ENCODE measurements around the gene MYH2. TPM values are rescaled to one million over a fixed set of nuclear protein-coding genes. Genes with fewer than 3 reads are reported as not detected.

The MYH2 gene
- total RNA-seq, 1 donor from 2014 or later, result not detected

DNA sequence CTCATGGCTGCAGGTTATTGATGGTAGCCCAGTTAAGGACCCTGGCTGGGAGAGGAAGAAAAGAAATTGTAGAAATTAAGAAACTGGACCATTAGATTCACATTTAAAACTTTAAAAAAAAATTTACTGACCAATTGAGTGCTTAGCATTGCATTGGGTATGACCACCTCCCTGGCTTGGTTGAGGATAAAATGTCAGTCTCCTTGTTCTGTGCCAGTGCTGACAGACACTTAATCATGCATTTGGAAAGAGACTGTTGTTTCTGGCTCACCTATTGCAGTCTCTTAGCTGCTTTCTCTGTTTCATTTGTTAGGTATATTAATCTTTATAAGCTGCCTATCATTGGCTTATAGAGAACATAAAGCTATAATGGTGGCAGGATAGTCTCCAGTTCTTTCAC is 32.8 kb downstream of the MYH2 start:
- no peak overlapping the region for H3K4me3 Mint-ChIP-seq
- no peaks in the 10 kb centered on the region for H3K4me1 Mint-ChIP-seq
- no peaks in the 10 kb centered on the region for H3K27me3 Mint-ChIP-seq
- no peaks in the 10 kb centered on the region for H3K36me3 Mint-ChIP-seq (ENCODE audit: low read depth)
- TF ChIP-seq, protein P1, sequence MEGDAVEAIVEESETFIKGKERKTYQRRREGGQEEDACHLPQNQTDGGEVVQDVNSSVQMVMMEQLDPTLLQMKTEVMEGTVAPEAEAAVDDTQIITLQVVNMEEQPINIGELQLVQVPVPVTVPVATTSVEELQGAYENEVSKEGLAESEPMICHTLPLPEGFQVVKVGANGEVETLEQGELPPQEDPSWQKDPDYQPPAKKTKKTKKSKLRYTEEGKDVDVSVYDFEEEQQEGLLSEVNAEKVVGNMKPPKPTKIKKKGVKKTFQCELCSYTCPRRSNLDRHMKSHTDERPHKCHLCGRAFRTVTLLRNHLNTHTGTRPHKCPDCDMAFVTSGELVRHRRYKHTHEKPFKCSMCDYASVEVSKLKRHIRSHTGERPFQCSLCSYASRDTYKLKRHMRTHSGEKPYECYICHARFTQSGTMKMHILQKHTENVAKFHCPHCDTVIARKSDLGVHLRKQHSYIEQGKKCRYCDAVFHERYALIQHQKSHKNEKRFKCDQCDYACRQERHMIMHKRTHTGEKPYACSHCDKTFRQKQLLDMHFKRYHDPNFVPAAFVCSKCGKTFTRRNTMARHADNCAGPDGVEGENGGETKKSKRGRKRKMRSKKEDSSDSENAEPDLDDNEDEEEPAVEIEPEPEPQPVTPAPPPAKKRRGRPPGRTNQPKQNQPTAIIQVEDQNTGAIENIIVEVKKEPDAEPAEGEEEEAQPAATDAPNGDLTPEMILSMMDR (IDR thresholded peaks at IDR 0.05), result no peak
- H3K27ac Mint-ChIP-seq, result no peak overlapping the region
- CTCF ChIA-PET, result no interaction called here
- POLR2A ChIA-PET, result no interaction called here
- DNase-seq (no peak), ATAC-seq (ENCODE audit: low read depth) (no peak)
- intact Hi-C loops (cut with micrococcal nuclease), result no loop called here
- no peaks in the 10 kb centered on the region for H3K9me3 Mint-ChIP-seq

DNA sequence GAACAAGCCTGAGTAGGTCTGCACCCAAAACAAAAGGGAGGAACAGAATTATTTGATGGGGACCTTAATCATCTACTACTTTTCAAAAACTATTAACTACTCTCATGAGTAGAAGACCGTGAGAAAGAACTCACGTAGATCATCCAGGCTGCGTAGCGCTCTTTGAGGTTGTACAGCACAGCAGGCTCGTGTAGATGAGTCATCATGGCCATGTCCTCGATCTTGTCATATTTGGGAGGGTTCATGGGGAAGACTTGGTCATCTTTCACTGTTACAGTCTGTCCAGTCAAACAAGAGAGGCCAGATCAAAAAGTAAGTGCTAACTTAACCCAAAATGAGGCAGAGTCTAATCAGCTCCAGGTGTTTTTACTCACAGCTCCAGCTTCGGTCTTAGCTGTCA is 33.4 kb downstream of the MYH2 start:
- no peaks in the 10 kb centered on the region for H3K4me1 Mint-ChIP-seq
- ATAC-seq (ENCODE audit: low read depth) (no peak), DNase-seq (no peak)
- no peak overlapping the region for H3K27ac Mint-ChIP-seq
- no peaks in the 10 kb centered on the region for H3K27me3 Mint-ChIP-seq
- H3K4me3 Mint-ChIP-seq, result no peak overlapping the region
- H3K36me3 Mint-ChIP-seq (ENCODE audit: low read depth), result no peaks in the 10 kb centered on the region
- intact Hi-C loops (cut with micrococcal nuclease), result no loop called here
- POLR2A ChIA-PET, result no interaction called here
- CTCF ChIA-PET, result no interaction called here
- H3K9me3 Mint-ChIP-seq, result no peaks in the 10 kb centered on the region
- TF ChIP-seq, protein P1 (IDR thresholded peaks at IDR 0.05), result no peak

DNA sequence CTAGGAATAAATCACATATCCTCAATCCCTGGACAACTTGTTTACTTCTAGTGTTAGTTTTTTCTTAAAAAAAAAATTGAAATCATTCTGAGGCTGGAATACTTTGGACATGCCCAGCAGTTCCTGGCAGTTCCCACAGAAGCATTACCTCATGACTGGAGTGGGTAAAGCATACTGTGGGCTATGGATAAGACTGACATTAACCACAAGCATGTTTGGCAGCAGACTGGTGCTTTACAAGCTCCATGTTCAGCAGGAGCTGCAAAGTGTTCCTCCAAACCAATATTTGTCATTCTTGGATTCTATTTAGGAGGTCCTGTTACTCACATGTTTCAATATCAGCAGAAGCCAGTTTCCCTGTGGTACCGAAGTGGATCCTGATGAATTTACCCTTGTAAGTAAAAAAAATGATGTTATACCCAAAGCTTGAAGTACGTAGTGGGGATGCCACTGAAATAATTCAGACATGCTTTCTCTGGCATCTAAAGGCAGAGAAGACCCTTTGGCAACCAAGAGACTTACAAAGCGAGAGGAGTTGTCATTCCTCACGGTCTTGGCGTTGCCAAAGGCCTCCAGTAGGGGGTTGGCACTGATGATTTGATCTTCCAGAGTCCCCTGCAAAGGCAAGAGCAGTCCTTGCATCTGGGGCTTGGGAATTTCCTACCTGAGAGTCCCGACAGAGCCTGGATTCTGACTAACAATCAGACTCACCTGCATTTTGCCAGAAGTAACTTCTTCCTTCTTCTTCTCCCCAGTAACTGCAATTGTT is 36.0 kb downstream of the MYH2 start:
- CTCF ChIA-PET, result no interaction called here
- Mint-ChIP-seq H3K27ac (no peak overlapping the region), H3K36me3 (ENCODE audit: low read depth) (no peaks in the 10 kb centered on the region), H3K4me1 (no peaks in the 10 kb centered on the region), H3K9me3 (no peaks in the 10 kb centered on the region), H3K27me3 (no peaks in the 10 kb centered on the region), H3K4me3 (no peak overlapping the region)
- TF ChIP-seq, protein P1 (IDR thresholded peaks at IDR 0.05), result no peak
- DNase-seq (no peak), ATAC-seq (ENCODE audit: low read depth) (no peak)
- intact Hi-C loops (cut with micrococcal nuclease), result no loop called here
- POLR2A ChIA-PET, result no interaction called here

DNA sequence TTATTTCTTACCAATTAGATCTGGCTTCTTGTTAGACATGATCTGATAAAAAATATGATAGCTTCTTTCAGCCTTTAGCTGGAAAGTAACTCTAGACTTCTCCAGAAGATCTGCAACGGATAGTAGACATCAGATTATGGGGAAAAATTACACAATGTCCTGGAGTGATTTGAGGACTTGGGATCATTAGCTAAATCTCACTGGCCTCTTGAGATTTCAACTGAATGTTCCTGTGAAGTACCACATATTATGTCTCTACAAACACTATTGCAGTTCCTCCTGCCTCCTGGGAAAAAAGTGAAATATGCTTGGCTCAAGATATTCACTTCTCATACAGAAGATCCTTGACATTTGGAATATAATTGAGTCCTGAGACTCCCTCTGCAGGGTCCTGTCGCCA is 36.6 kb downstream of the MYH2 start:
- CTCF ChIA-PET, result no interaction called here
- DNase-seq (no peak), ATAC-seq (ENCODE audit: low read depth) (no peak)
- intact Hi-C loops (cut with micrococcal nuclease), result no loop called here
- no peak overlapping the region for H3K4me3 Mint-ChIP-seq
- no peaks in the 10 kb centered on the region for H3K4me1 Mint-ChIP-seq
- H3K27ac Mint-ChIP-seq, result no peak overlapping the region
- no peaks in the 10 kb centered on the region for H3K9me3 Mint-ChIP-seq
- POLR2A ChIA-PET, result no interaction called here
- H3K27me3 Mint-ChIP-seq, result peaks cover 1% of the 10 kb centered on the region
- no peaks in the 10 kb centered on the region for H3K36me3 Mint-ChIP-seq (ENCODE audit: low read depth)
- TF ChIP-seq, protein P1 (IDR thresholded peaks at IDR 0.05), result no peak

DNA sequence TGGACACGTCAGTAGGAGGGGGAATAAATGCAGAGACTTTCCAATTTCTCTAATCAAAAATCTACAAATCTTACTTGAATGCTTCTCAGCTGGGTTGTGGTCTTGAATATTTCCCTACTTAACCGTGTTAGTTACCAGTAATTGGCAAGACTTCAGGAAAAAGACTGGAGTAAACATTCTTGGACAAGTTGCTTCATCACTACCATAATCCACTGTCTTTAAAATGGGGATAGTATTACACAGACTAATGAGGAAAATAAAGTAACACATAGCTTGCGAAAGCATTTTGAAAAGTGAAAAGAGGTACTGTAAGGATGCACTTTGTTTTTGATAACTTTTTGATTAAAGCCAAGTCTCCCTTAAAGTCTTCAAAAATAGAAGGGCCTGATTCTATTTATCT is 49.5 kb downstream of the MYH2 start:
- ChIA-PET POLR2A (interaction anchor here (0.5 kb wide), 1 partner anchor 128 kb away, joined by 5 read pairs; no protein-coding TSS in a partner anchor), CTCF (no interaction called here)
- ATAC-seq (ENCODE audit: low read depth), result no peak
- no peak for DNase-seq
- intact Hi-C loops (cut with micrococcal nuclease), result no loop called here
- Mint-ChIP-seq H3K9me3 (no peaks in the 10 kb centered on the region), H3K4me3 (no peak overlapping the region), H3K4me1 (no peaks in the 10 kb centered on the region), H3K27ac (no peak overlapping the region), H3K27me3 (peaks cover 2% of the 10 kb centered on the region), H3K36me3 (ENCODE audit: low read depth) (no peaks in the 10 kb centered on the region)
- TF ChIP-seq, protein P1 (IDR thresholded peaks at IDR 0.05), result no peak
